ENCODE results near the gene CCKAR. TPM values are rescaled to one million over a fixed set of nuclear protein-coding genes. Genes with fewer than 3 reads are reported as not detected.

Gene CCKAR
- total RNA-seq, 4 donors from 2014 or later: not detected

- Histone ChIP-seq H3K4me3 (no peak overlapping the region), H3K36me3 (no peaks in the 10 kb centered on the region), H3K27me3 (no peaks in the 10 kb centered on the region), H3K9me3 (no peaks in the 10 kb centered on the region), H3K27ac (no peak overlapping the region), H3K4me1 (no peaks in the 10 kb centered on the region)
- DNase-seq (ENCODE audit: low spot score in 2 of 2): no peak
- 92% methylated on average over 4 of the region's 4 CpGs for WGBS
- TF ChIP-seq POLR2AphosphoS5 (IDR thresholded peaks at IDR 0.05) (no peak), POLR2A (IDR thresholded peaks at IDR 0.05) (no peak), EP300 (IDR thresholded peaks at IDR 0.05) (no peak)
- TF ChIP-seq, protein P1, sequence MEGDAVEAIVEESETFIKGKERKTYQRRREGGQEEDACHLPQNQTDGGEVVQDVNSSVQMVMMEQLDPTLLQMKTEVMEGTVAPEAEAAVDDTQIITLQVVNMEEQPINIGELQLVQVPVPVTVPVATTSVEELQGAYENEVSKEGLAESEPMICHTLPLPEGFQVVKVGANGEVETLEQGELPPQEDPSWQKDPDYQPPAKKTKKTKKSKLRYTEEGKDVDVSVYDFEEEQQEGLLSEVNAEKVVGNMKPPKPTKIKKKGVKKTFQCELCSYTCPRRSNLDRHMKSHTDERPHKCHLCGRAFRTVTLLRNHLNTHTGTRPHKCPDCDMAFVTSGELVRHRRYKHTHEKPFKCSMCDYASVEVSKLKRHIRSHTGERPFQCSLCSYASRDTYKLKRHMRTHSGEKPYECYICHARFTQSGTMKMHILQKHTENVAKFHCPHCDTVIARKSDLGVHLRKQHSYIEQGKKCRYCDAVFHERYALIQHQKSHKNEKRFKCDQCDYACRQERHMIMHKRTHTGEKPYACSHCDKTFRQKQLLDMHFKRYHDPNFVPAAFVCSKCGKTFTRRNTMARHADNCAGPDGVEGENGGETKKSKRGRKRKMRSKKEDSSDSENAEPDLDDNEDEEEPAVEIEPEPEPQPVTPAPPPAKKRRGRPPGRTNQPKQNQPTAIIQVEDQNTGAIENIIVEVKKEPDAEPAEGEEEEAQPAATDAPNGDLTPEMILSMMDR (IDR thresholded peaks at IDR 0.05): no peak
Measured at GRCh38 chr4:26525771-26526150, 35.5 kb upstream of the CCKAR start.

GRCh38 chr4:26525136-26525770 lies 35.0 kb upstream of the CCKAR start:
- Histone ChIP-seq H3K9me3 (no peaks in the 10 kb centered on the region), H3K4me1 (no peaks in the 10 kb centered on the region), H3K36me3 (no peaks in the 10 kb centered on the region), H3K27ac (no peak overlapping the region), H3K27me3 (no peaks in the 10 kb centered on the region), H3K4me3 (no peak overlapping the region)
- WGBS: 95% methylated on average over 3 of the region's 3 CpGs
- no peak for DNase-seq (ENCODE audit: low spot score in 2 of 2)
- TF ChIP-seq POLR2AphosphoS5 (IDR thresholded peaks at IDR 0.05) (no peak), EP300 (IDR thresholded peaks at IDR 0.05) (no peak), POLR2A (IDR thresholded peaks at IDR 0.05) (no peak)
- TF ChIP-seq, protein P1 (IDR thresholded peaks at IDR 0.05): no peak

DNA sequence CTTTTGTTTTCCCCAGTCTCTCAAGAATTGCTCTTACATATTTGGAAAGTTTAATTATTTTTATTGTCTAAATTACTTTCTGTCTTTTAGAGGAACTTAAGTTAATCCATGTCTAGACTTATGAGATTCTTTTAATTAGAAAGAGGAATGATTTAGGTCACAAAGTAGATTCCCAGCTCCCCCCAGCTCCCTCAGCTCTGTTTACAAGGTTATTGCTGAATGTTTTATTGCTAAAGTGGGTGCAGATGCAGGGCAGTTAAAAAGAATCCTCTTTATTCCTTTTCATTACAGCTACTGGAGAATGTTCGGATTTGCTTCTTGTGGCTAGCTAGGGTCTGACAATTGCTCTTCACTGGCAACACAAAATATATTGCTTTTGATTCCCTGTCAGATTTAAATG lies 33.7 kb upstream of the CCKAR start:
- 61% methylated on average over 1 of the region's 1 CpG for WGBS
- TF ChIP-seq POLR2AphosphoS5 (IDR thresholded peaks at IDR 0.05) (no peak), POLR2A (IDR thresholded peaks at IDR 0.05) (no peak), EP300 (IDR thresholded peaks at IDR 0.05) (no peak)
- TF ChIP-seq, protein P1 (IDR thresholded peaks at IDR 0.05): no peak
- no peaks in the 10 kb centered on the region for H3K27me3 ChIP-seq
- no peaks in the 10 kb centered on the region for H3K9me3 ChIP-seq
- no peaks in the 10 kb centered on the region for H3K36me3 ChIP-seq
- no peaks in the 10 kb centered on the region for H3K4me1 ChIP-seq
- H3K4me3 ChIP-seq: no peak overlapping the region
- no peak for DNase-seq (ENCODE audit: low spot score in 2 of 2)
- H3K27ac ChIP-seq: no peak overlapping the region

DNA sequence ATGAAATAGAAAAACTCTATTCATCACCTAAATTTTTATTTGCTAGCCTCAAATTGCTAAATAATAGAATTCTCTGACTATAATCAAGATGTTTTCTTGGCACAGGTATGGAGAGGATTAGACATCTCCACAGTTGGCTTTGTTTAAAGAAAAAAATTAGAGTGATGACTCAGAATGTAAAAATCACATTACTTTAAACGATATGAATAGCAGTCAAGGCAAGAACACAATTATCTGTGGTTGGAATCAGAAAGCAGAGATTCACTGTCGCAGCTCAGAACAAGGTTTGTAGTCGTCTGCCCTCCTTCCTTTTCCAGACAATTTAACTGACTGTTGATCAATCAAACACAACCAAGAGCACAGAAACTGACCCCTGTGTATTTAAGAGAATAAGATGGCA lies 32.2 kb upstream of the CCKAR start:
- DNase-seq (ENCODE audit: low spot score in 2 of 2): no peak
- TF ChIP-seq, protein P1 (IDR thresholded peaks at IDR 0.05): no peak
- no peak for TF ChIP-seq EP300 (IDR thresholded peaks at IDR 0.05)
- Histone ChIP-seq H3K36me3 (no peaks in the 10 kb centered on the region), H3K4me1 (no peaks in the 10 kb centered on the region), H3K4me3 (no peak overlapping the region), H3K27me3 (no peaks in the 10 kb centered on the region), H3K9me3 (no peaks in the 10 kb centered on the region), H3K27ac (no peak overlapping the region)
- WGBS: 32% methylated on average over 3 of the region's 3 CpGs

DNA sequence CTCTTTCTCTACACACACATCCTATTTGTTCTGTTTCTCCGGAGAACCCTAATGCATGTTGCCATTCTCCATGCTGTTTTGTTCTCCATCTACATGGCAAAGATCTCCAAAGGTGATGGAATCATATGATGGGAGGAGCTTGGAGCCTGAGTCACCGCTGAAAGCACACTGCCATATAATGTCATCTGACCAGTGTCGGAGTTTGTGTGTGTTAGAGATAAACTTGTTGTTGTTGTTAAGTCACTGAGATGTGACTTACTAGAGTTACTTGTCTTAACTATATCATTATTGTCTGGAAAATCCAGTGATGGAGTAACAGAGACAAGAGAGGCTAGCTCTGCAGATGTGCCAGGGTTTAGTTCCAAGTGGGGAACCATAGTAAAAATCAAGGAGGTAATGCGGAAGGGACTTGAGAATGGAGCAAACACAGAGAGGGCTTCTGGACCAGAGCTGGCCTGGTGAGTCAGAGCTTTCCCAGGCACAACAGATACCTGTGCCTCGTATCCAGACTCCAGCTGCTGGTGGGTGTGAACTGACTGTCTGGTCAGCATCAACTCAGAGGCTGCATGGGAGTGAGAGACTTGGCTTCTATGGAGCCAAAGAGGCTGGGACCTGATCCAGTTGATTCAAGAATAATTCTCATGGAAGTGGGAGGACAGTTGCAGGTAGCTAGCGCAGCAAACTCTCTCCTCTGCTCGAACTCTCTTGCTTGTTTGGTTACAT lies 30.6 kb upstream of the CCKAR start:
- H3K27me3 ChIP-seq: no peaks in the 10 kb centered on the region
- no peak for TF ChIP-seq POLR2AphosphoS5 (IDR thresholded peaks at IDR 0.05)
- no peak for TF ChIP-seq EP300 (IDR thresholded peaks at IDR 0.05)
- TF ChIP-seq, protein P1 (IDR thresholded peaks at IDR 0.05): no peak
- no peak for TF ChIP-seq POLR2A (IDR thresholded peaks at IDR 0.05)
- H3K9me3 ChIP-seq: no peaks in the 10 kb centered on the region
- no peak overlapping the region for H3K27ac ChIP-seq
- DNase-seq (ENCODE audit: low spot score in 2 of 2): no peak
- no peak overlapping the region for H3K4me3 ChIP-seq
- H3K4me1 ChIP-seq: no peaks in the 10 kb centered on the region
- H3K36me3 ChIP-seq: no peaks in the 10 kb centered on the region
- WGBS: 87% methylated on average over 7 of the region's 7 CpGs

Data from suprapubic skin (tissue), 4 donors.